NOMO-1 treated with DMSO at 0.1 percent for 48 hours (cell line): Measurements from ENCODE around the gene PCNX4.

Experiments used
- DNase-seq: peaks from one replicate; lab custom pipeline; 2025; ENCODE audit not compliant: unreplicated experiment; lab: John Stamatoyannopoulos, UW

PCNX4 gene

DNA sequence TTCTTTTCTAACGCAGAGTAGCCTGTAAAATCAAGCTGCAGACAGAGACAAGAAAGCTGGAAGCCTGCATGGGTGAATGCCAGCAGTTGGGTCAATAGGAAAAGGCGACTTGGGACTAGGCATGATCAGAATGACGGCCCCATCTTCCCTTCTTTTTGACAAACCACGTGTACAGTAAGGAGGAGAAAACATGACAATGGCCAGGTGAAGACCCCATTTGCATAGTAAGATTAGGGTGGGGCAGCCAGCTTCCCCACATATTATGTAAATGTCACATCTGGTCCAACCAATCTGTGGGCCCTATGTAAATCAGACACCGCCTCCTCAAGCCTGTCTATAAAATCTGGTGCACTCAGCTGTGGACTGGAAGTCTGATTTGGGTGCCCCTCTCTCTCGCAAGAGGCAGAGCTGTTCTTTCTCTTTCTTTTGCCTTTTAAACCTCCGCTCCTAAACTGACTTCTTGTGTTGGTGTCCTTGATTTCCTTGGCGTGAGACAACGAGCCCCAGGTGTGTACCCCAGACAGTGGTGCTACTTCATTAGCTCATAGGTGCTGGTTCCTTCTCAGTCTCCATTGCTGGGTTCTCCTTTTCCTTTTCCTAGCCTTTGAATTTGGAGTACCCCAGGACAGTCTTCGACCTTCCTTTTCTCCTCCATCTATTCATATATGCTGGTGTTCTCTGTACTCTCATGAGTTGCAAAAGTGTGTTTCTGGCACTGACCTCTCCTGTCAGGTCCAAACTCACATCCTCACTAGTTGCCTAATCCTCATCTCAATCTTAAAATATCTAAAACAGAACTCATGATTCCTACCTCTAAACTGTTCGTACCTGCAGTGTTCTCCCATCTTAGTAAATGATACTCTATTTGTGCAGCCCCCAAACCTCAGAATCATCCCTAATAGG, 82.9 kb downstream of the PCNX4 start:
- no peak for DNase-seq

DNA sequence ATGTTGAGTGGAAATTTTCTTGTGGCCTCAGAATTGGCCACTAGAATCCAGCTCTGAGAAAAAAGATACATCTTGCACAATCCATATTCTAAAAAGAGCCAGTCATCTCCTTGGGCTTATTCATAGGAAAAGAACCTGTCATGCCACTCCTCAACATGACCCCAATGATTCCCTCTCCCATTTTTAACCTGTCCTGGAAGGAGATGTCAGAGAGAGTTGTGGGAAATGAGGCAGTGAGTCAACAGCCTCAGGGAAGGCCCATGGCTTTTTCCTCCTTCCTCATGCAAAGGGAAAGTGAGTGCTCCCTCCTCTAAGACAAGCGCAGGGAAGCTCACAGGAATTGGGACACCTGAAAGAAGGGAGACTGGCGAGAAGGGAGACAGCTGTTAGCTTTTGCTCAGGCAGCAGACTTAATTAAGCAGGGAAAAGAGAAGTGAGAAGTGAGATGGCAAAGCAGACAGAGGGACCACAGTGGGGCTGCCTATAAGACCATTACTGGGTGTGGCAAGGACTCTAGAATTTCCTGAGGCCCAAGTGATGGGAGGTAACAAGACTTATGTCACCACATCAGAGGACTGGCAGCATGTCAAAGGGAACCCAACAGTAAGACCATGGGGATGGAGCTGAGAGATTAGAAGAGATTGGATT, 83.7 kb downstream of the PCNX4 start:
- peak; percentile 78 for DNase-seq

DNA sequence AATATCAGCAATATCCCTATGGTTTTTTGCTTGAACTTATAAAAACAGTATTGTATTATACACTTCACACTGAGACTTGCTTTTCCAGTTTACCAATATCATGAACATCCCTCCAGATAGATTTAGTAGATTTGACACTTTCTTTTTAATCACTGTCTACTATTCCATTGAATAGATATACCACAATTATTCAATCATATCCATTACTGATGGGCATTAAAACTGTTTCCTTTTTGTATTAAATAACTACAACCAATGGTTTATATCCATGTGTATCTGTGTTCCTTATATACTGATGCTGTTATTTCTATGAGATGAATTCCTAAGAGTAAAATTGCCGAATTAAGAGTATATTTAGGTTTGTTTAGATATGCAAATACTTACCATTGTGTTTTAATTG, 86.4 kb downstream of the PCNX4 start:
- DNase-seq = no peak

DNA sequence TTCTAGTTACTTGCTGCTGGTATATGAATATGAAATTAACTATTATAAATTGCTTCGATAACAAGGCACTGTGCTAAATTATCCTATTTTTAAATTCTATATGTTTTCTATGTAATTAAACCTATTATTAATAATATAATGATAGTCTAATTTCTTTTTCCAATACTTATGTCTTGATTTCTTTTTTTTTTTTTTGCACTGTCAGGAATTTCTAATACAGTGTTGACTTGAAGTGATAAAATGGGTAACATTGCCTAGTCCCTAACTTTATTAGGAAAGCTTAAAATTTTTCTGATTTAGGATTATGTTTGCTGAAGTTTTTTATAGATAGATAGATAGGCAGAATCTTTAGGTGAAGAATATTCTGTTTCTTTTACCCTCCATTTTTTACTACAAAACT, 87.1 kb downstream of the PCNX4 start:
- DNase-seq = no peak

DNA sequence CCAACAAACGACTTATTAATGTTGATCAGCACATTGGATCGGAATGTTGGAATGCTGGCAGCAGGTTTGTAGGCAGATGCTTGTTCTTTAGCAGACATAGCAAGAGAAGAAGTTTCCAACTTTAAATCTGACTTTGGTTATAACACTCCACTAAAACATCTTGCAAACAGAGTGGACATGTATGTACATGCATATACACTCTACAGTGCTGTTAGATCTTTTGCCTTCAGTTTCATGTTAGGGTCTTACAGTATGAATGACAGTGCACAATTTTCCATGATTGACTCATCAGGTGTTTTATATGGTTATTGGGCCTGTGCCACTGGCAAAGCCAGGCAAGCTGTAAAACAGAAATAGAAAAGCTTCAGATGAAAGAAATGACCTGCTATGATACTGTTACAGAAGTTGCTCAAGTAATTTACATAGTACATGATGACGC, 87.7 kb downstream of the PCNX4 start:
- DNase-seq = no peak

DNA sequence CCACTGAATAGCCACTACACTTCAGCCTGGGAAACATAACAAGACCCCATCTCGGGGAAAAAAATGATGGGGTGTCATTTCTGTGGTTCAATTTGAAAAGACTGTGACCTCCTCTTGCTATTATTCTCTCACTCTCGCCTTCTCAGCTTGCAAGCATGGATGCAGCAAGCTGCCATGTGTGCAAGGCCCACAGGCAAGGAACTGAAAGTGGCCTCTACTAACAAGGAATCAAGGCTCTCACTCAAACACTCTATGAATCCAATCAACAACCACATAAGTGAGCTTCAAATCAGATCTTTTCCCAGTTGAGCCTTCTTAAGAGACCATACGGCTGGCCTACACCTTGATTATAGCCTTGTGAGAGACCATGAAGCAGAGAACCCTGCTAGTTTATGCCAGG, 91.4 kb downstream of the PCNX4 start:
- no peak for DNase-seq

DNA sequence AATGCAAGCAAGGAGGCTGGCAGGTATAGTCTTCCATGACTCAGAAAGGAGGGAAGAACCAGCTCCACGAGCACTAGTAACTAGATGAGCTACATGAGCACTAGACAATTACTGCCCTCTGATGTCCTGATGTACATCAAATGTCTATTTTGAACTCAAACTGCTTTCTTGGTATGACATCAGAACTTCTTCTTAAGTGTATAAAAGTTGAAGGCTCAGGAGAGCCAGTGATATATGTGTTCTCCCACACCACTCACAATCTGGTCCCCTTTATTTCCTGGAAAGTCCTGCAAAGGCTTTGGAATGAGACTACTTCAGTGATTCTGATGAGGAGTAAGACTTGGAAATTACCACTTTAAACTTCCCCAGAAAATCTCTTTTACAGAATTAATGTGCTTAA, 92.0 kb downstream of the PCNX4 start:
- DNase-seq = no peak

DNA sequence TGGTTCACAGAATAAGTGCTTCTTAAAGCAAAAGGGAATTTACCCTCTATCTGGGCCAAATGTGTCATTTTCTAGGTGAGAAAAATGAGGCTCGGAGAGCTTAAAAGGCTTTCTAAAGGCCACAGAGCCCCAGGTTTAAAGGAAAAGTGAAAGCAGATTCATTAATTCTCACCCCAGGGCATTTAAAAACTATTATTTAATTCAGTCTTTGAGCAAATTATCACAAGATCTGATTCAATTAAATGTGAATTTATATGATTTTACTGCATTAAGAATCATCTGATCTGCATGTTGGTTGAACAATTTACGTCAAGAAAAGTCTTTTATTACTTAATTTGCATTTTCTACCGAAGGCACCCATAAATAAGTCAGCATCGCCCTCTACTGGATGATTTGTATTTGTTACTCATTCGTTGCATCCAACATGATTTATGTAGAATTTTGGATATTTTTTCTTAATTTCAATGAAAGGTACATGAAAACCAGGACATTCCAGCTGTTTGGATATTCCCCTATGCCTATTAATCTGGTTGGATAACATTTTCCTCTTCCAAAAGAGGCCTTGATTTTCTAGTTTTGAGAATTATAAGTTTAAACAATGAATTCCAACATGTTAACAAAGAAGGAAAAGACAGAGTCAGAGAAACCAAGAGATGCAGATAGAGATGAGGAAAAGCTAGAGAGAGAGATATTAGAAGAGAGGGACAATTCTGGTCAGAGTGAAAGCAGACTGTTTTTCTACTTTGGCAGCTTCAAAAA, 92.6 kb downstream of the PCNX4 start:
- DNase-seq = peak; percentile 74

DNA sequence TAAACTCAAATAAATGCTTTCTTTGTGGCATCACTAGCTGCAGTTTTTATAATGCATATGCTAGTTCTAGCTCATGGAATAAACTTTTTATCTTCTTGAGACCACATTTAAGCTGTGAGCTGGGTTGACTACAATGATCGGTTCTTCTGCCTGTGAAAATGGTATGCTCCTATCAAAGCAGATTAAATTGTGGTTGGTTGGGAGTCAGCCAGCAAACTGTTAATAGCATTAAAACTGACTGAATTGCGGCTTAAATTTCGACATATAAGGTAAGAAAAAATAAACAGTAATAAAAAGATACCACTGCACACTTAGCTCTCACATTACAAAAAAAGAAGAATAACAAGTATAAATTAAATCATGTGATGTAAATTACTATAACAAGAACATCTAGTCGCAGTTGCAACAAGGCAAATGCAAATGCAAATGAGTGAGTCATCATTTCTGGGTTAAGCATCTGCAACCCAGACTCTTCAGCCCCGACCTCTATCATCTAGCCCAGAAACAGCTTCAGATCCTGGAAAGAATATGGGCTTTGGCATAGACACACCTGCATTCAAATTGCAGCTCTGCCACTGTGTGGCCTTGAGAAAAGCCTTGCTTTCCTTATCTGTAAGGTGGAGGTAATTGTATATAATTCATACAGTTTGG, 93.3 kb downstream of the PCNX4 start:
- DNase-seq = no peak

DNA sequence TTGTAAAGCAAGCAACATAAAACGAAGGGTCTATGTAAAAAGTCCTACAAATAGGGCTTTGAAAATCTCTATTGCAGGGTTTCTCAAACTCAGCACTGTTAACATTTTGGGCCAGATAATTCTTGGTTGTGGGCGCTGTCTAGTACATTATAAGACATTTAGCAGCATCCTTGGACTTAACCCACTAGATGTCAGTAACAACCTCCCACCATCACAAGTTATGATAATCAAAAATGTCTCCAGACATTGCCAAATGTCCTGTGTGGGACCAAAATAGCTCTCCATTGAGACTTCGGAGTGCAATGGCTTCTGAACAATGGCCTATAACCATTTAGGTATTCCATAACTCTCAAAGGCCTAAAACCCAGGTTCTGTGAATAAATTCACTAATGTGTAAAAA, 96.4 kb downstream of the PCNX4 start:
- no peak for DNase-seq

DNA sequence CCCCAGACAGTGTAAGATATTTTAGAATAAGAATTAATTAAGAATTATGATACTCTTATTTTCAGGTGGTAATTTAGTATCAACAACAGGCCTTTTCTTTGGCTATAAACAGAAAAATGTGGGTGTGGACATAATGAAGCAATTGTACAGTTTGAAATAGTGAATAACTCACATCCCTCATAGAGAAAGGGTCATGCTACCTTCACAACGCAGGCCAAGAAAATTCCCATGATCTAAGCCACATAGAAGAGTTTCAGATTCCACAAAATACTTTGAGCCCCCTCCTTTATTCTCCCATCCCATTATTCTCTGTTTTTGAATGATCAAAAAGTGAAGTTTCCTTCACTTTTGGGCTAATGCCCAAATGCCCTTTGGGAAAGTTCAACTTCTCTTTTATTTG, 97.0 kb downstream of the PCNX4 start:
- DNase-seq = no peak

DNA sequence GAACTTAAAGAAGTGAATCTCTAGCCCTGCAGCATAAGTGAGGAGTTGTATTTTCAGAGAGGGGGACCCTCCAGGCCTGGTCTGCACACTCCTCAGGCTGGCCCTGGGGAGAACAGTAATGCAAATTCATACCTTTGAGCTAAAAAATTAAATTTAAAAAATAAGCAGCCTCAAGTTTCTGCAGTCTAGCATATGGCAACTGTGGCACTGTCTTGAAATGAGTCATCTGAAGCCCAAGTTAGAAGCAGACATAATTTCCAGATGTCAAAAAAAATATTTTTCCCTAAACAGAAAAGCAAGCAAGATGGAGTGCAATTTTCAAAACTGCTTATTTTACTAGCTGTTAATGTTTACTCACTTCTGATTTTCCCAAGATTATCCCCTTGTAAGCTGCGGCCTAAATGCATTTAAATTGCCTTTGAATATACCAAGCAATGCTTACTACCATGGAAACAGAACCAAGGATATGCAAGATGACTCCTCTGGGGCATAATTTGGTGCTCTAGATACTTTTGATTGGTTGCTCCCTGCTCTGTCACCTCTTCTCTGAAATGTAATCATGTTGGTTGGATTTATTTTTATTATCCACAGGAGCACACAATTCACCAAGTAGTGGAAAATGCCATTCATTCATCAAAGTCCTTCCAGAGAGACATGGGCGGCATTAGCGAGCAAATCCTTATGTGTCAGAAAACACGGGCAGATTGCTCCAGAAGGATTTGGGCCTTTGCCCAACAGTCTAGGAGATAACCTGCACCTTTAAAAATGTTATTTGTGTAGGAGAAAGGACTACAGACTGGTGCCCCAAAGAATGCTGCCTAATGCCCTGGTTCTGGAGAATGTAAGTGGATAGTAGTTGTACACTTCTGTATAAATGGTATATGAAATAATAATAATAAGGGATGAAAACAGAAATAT, 98.5 kb downstream of the PCNX4 start:
- no peak for DNase-seq

DNA sequence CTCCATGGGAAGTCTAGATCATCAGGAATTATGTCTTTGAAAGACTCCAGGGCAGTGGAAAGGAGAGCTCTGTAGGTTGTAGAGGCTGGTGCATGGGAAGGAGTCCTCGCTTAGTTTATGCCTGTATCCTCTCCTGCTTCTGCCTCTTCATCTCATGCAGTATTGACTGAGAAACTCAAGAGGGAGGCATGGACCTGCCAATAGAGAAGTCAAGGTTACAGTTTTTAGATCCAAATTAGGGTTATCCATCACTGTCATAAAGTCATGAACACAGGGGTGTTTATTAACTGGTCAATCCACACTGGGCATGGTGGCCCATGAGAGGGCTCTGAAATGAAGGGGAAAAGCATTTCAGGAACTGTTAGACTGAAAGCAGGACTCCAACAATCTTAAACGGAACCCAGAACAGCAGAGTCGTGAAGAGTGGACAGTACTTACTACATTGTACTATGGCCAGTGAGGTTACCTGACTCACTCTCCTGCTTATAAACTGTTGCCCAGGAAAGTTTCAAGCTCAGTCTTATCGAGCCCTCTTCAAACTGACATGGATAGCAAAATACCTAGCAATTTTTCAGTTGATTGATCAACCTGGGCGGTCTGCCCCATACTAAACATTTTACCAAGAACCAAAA, 103.6 kb downstream of the PCNX4 start:
- no peak for DNase-seq

DNA sequence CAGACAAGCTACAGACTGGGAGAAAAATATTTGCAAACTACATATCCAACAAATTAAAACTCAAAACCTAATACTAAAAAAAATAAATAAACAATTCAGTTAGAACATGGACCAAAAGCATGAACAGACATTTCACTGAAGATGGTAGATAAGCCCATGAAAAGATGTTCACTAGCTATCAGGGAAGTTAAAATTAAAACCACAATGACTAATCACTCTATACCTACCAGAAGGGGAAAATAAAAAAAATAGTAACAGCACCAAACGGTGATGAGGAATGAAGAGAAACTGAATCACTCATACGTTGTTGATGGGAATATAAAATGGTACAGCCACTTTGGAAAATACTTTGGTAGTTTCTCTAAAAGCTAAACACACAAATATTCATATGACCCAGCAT, 104.6 kb downstream of the PCNX4 start:
- DNase-seq = peak; percentile 34

DNA sequence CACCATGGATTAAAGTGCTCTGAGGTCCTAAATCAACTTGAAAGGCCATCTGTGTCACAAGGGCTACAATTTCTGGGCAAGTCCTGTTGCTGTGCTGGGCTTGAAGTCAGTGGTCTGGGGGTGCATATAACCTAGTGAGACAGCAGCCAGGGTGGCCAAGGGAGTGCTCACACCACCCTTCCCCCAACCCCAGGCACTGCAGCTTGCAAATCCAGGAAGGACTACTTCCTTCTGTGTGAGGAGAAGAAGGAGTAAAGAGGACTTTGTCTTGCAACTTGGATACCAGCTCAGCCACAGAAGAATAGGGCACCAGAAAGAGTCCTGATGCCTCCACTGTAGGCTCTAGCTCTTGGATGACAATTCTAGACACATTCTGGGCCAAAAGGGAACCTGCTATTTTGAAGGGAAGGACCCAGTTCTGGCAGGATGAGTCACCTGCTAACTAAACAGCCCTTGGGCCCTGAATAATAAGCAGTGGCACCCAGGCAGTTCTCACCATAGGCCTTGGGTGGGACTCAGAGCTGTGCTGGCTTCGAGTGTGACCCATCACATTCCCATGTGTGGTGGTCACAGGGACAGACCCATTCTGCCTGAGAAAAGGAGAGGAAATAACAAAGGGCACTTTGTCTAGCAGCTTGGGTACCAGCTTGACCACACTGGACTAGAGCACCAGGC, 106.0 kb downstream of the PCNX4 start:
- no peak for DNase-seq

DNA sequence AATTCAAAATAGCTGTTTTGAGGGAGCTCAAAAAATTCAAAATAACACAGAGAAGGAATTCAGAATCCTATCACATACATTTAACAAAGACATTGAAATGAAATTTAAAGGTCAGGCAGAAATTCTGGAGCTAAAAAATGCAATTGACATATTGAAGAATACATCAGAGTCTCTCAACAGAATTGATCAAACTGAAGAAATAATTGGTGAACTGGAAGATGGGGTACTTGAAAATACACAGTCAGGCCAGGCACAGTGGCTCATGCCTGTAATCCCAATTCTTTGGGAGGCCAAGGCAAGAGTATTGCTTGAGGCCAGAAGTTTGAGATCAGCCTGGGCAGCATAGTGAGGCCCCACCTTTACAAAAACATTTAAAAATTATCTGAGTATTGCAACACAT, 107.6 kb downstream of the PCNX4 start:
- no peak for DNase-seq

DNA sequence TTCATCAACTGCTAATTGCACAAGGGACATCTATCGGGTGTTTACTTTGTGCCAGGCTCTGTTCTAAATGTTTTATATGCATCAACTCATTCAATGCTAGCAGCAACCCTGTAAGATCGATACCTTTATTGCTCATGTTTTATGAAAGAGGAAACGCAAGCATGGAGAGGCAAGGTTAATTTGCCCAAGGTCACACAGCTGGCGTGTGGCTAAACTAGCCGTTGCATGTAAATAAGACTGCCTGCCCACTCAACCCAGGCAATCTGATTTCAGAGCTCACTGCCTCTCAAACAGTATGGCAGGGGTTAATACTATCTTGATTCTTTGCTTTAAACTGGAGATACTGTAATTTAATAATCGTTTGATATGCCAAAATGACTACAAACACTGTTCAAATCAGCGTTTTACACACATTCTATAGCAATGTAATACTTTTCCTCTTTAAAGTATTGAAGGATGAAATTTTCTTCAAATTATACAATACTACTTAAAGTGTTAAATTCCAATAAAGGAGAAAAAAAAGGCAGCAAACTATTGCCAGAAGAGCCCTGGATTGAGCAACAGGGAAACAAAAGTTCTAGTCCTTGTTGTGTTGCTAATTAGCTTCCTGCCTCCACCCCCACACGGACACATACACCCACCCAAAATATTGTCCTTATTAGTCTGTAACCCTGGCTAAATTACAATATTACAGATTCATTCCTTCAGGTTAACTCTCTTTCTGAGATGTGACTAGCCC, 112.5 kb downstream of the PCNX4 start:
- peak; percentile 62 for DNase-seq
